Measurements from ENCODE around the gene THOC6. TPM values are rescaled to one million over a fixed set of nuclear protein-coding genes. Genes with fewer than 3 reads are reported as not detected.

Gene THOC6
- total RNA-seq, 1 donor from 2014 or later = 27.4 TPM

DNA sequence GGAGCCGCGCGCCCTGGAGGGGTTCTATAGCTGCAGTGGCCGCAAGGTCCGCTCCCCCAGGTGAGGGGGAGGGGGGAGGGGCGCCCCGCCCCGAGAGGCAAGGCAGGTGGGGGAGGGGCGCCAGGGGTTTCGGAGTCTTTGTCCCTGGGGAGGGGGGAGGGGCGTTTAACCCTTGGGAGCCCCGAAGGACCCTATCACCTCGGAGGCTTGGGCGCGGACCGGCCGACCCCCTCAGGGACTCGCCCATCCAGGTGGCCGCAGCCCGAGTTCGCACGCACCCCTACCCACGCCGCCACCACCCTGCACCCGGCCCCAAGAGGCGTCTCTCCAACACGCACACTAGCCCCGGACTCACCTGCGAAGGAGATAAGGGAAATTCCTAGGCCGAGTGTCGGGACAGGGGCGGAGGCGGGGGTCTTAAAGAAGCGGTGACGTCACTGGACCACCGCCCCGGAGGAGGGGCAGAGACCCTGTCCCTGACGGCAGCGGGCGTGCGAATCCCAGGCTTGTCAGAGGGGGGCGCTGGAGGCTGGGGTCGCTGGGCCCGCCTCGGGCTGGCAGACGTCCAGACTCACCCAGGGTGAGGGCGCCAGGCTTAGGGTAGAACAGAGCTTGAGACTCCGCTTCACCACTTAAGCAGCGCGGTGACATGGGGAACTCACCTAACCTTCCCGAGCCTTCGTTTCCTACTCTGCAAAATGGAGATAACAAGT lies 5.9 kb upstream of the THOC6 start, which contains the start of gene CLDN6:
TSS of gene CLDN6 (minus strand) at position 390 of the 713 bp plus-strand sequence. CDS start 2,162 bp downstream, outside the sequence.
- H3K4me3 Mint-ChIP-seq (ENCODE audit: unreplicated experiment) = no peak within 1 kb of the TSS
- peaks cover 5% of the 10 kb centered on the region for H3K27me3 Mint-ChIP-seq (ENCODE audit: low read depth)
- H3K4me1 Mint-ChIP-seq (ENCODE audit: low read depth) = peaks cover 18% of the 10 kb centered on the region
- H3K9me3 Mint-ChIP-seq (ENCODE audit: low read depth) = no peaks in the 10 kb centered on the region
- H3K27ac Mint-ChIP-seq (ENCODE audit: unreplicated experiment) = no peak within 1 kb of the TSS
- TF ChIP-seq, protein P1, sequence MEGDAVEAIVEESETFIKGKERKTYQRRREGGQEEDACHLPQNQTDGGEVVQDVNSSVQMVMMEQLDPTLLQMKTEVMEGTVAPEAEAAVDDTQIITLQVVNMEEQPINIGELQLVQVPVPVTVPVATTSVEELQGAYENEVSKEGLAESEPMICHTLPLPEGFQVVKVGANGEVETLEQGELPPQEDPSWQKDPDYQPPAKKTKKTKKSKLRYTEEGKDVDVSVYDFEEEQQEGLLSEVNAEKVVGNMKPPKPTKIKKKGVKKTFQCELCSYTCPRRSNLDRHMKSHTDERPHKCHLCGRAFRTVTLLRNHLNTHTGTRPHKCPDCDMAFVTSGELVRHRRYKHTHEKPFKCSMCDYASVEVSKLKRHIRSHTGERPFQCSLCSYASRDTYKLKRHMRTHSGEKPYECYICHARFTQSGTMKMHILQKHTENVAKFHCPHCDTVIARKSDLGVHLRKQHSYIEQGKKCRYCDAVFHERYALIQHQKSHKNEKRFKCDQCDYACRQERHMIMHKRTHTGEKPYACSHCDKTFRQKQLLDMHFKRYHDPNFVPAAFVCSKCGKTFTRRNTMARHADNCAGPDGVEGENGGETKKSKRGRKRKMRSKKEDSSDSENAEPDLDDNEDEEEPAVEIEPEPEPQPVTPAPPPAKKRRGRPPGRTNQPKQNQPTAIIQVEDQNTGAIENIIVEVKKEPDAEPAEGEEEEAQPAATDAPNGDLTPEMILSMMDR (IDR thresholded peaks at IDR 0.05) = peak; percentile 67
- peaks cover 7% of the 10 kb centered on the region for H3K36me3 Mint-ChIP-seq (ENCODE audit: low read depth)
- peak; percentile 92 for DNase-seq (ENCODE audit: low spot score)

DNA sequence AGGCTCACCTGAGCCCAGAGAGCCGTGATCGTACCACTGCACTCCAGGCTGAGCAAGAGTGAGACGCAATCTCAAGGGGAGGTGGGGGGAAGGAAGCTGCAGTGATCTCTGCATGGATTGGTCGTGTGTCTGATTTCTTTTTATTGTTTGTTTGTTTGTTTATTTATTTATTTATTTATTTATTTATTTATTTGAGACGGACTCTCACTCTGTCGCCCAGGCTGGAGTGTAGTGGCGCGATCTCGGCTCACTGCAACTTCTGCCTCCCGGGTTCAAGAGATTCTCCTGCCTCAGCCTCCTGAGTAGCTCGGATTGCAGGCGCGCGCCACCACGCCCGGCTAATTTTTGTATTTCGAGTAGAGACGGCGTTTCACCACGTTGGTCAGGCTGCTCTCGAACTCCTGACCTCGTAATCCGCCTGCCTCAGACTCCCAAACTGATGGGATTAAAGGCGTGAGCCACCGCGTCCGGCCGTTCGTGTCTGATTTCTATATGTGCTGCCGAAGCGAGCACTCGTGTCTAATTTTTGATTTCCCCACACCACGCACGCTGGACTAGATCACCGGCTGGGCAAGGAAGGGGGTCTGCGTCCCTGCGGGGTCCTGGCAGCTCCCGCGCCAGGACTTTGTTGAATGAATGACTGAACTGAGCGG lies 4.1 kb upstream of the THOC6 start:
- H3K4me3 Mint-ChIP-seq (ENCODE audit: unreplicated experiment) = peak overlapping the region; percentile 91
- H3K9me3 Mint-ChIP-seq (ENCODE audit: low read depth) = no peaks in the 10 kb centered on the region
- no peaks in the 10 kb centered on the region for H3K27me3 Mint-ChIP-seq (ENCODE audit: low read depth)
- DNase-seq (ENCODE audit: low spot score) = no peak
- H3K27ac Mint-ChIP-seq (ENCODE audit: unreplicated experiment) = peak overlapping the region; percentile 81
- H3K36me3 Mint-ChIP-seq (ENCODE audit: low read depth) = peaks cover 9% of the 10 kb centered on the region
- TF ChIP-seq, protein P1 (IDR thresholded peaks at IDR 0.05) = no peak
- peaks cover 29% of the 10 kb centered on the region for H3K4me1 Mint-ChIP-seq (ENCODE audit: low read depth)

DNA sequence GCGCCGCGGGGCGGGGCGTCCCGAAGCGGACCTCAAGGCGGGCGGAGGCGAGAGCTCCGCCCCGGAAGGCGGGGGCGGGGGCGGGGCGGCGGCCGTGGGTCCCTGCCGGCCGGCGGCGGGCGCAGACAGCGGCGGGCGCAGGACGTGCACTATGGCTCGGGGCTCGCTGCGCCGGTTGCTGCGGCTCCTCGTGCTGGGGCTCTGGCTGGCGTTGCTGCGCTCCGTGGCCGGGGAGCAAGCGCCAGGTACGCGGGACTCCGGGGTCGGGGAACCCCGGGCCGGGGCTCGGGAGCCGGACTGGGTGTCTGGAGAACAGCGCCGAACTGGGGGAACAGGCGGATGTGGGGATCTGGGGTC lies 3.6 kb upstream of the THOC6 start, which contains the start of gene TNFRSF12A:
TSS of gene TNFRSF12A (plus strand) at position 122 of the 357 bp plus-strand sequence. CDS start at position 152, 30 bp downstream.
- H3K27ac Mint-ChIP-seq (ENCODE audit: unreplicated experiment) = peak within 1 kb of the TSS; percentile 99
- H3K4me1 Mint-ChIP-seq (ENCODE audit: low read depth) = peaks cover 29% of the 10 kb centered on the region
- peaks cover 9% of the 10 kb centered on the region for H3K36me3 Mint-ChIP-seq (ENCODE audit: low read depth)
- H3K4me3 Mint-ChIP-seq (ENCODE audit: unreplicated experiment) = peak within 1 kb of the TSS; percentile 91
- TF ChIP-seq, protein P1 (IDR thresholded peaks at IDR 0.05) = peak; percentile 22
- H3K27me3 Mint-ChIP-seq (ENCODE audit: low read depth) = no peaks in the 10 kb centered on the region
- no peaks in the 10 kb centered on the region for H3K9me3 Mint-ChIP-seq (ENCODE audit: low read depth)
- peak; percentile 93 for DNase-seq (ENCODE audit: low spot score)

DNA sequence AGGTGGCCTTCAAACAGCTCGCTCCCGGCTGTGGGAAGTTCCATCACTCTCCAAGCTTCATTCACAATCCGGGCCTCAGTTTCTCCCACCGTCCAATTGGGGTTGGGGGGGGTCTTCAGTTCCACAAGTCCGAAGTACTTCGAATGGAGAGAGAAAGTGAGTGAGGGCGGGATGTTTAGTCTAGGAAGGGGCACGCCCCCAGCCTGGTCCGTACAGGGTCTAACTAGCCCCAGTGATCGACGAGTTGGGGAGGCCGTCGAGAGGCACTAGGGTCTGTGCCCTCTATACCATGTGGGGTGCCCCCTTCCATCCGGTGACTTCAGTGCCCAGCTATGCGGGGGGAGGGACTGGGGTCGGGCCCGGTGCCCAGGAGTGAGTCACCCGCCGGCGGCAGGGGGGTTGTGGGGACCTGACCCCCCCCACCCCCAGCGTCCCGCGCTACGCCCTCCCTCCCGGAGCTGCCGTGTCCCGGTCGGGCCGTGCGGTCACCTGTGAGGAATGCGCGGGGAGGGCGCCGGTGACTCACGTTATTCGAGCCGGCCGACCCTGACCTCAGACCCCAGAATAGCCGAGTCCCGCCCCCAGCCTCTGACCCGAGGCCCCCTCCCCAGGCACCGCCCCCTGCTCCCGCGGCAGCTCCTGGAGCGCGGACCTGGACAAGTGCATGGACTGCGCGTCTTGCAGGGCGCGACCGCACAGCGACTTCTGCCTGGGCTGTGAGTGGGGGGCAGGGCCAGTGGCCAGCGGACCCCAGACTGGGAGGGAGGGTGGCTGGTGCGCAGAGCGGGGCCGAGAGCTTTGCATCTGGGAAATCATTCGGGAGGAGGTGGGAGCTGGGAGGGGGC lies 3.0 kb upstream of the THOC6 start:
- TF ChIP-seq, protein P1 (IDR thresholded peaks at IDR 0.05) = no peak
- Mint-ChIP-seq H3K36me3 (ENCODE audit: low read depth) (peaks cover 9% of the 10 kb centered on the region), H3K27ac (ENCODE audit: unreplicated experiment) (peak overlapping the region; percentile 99), H3K4me3 (ENCODE audit: unreplicated experiment) (peak overlapping the region; percentile 91), H3K27me3 (ENCODE audit: low read depth) (no peaks in the 10 kb centered on the region), H3K9me3 (ENCODE audit: low read depth) (no peaks in the 10 kb centered on the region), H3K4me1 (ENCODE audit: low read depth) (peaks cover 29% of the 10 kb centered on the region)
- peak; percentile 94 for DNase-seq (ENCODE audit: low spot score)

All from chondrocyte (in vitro differentiated cells).